SK-MEL-5 (cell line): ENCODE data around the gene MAPT. TPM values are rescaled to one million over a fixed set of nuclear protein-coding genes. Genes with fewer than 3 reads are reported as not detected.
A peak's percentile ranks its signal among the peaks of the same experiment; 100 is the strongest.
"Not testable (repeated sequence)": the region's sequence is repeated elsewhere in the genome, so short reads cannot be mapped to it uniquely, and the experiment has no call there.

Experiments used
- DNase-seq: peaks from one replicate; pipeline ENCODE4 v3.0.0-alpha.2; 2016; ENCODE audit warnings: low read depth, low spot score
- in situ Hi-C: cut with HindIII; loops from 2 replicates; pipeline ENCODE4 v1.10.0; 2016; ENCODE audit warnings: low sequenced_read_pairs, high pct_unique_total_duplicates, low pct_unique_long_range_greater_than_20kb
- total RNA-seq: library from RNA; depleted of rRNA; stranded (reverse); fragments of >200 nt; shearing (Covaris generic); gene quantifications from 2 replicates; pipeline ENCODE4 v1.2.3, GENCODE V29; 2014

MAPT gene
- total RNA-seq, 1 experiment from 2014 or later = 3.7 TPM

- no peak for DNase-seq
- in situ Hi-C loops = no loop called here
Measured at GRCh38 chr17:45999900-46000290, 105.5 kb downstream of the MAPT start.

- in situ Hi-C loops = no loop called here
- no peak for DNase-seq
Measured at GRCh38 chr17:46000292-46000691, 105.9 kb downstream of the MAPT start.

- no peak for DNase-seq
- in situ Hi-C loops = no loop called here
Measured at GRCh38 chr17:46000757-46001156, 106.4 kb downstream of the MAPT start.

GRCh38 chr17:46001390-46002310 lies 107.3 kb downstream of the MAPT start:
- in situ Hi-C loops = no loop called here
- DNase-seq = no peak

GRCh38 chr17:46002311-46002972 lies 108.1 kb downstream of the MAPT start:
- peak; percentile 73 for DNase-seq
- in situ Hi-C loops = no loop called here

- no peak for DNase-seq
- in situ Hi-C loops = no loop called here
Measured at GRCh38 chr17:46002973-46003316, 108.6 kb downstream of the MAPT start.

GRCh38 chr17:46003907-46004748 lies 109.8 kb downstream of the MAPT start:
- DNase-seq = no peak

GRCh38 chr17:46006082-46006481 lies 111.7 kb downstream of the MAPT start:
- DNase-seq, in situ Hi-C loops: not testable (repeated sequence)

More at GRCh38 chr17:46003907-46004748, 109.8 kb downstream of the MAPT start:
- in situ Hi-C loops = no loop called here

- in situ Hi-C loops = no loop called here
- DNase-seq = no peak
Measured at GRCh38 chr17:46007461-46007965, 113.2 kb downstream of the MAPT start.

- in situ Hi-C loops = no loop called here
- DNase-seq = no peak
Measured at GRCh38 chr17:46008591-46008990, 114.2 kb downstream of the MAPT start.

- no peak for DNase-seq
- in situ Hi-C loops = no loop called here
Measured at GRCh38 chr17:46009681-46010596, 115.6 kb downstream of the MAPT start.

- in situ Hi-C loops = no loop called here
- peak; percentile 14 for DNase-seq
Measured at GRCh38 chr17:46010597-46011186, 116.3 kb downstream of the MAPT start.

- no peak for DNase-seq
- in situ Hi-C loops = no loop called here
Measured at GRCh38 chr17:46011711-46012505, 117.6 kb downstream of the MAPT start.

GRCh38 chr17:46012506-46013079 lies 118.2 kb downstream of the MAPT start:
- in situ Hi-C loops = no loop called here

GRCh38 chr17:46013127-46013501 lies 118.8 kb downstream of the MAPT start:
- DNase-seq = no peak
- in situ Hi-C loops = no loop called here

More at GRCh38 chr17:46012506-46013079, 118.2 kb downstream of the MAPT start:
- no peak for DNase-seq
